DMS114 treated with DMSO at 0.1 percent for 48 hours (cell line): ENCODE measurements around the gene GCSAML.
A peak's percentile ranks its signal among the peaks of the same experiment; 100 is the strongest.
"Not testable (repeated sequence)": the region's sequence is repeated elsewhere in the genome, so short reads cannot be mapped to it uniquely, and the experiment has no call there.

Source experiments
- DNase-seq: peaks from one replicate; lab custom pipeline; 2025; ENCODE audit not compliant: unreplicated experiment; lab: John Stamatoyannopoulos, UW

The GCSAML gene

DNA sequence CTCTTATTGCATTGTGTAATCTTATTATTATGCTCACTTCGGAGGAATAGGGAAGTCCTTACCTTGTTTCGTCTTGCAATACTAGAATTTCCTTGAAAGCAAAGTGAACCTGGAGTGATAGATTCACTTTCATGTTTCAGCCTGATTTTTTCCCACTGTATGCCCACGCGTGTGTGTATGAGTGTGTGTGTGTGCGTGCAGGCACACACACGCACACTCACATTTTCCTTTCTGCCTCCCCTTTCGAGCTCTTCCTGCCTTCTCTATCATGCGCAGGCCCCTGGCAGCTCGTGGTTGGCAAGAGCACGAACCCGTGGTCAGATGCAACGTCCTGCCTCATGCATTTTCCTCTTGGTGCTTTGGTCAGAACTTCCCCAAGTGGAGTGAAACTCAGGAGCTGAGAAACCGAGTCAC, at the start of gene GCSAML:
TSS of gene GCSAML (plus strand) at position 366 of the 414 bp plus-strand sequence. CDS start 58 bp downstream, outside the sequence.
- DNase-seq, result no peak

- DNase-seq, result no peak
These were observed 48.1 kb upstream of the GCSAML start for GRCh38 chr1:247500865-247501264.

DNA sequence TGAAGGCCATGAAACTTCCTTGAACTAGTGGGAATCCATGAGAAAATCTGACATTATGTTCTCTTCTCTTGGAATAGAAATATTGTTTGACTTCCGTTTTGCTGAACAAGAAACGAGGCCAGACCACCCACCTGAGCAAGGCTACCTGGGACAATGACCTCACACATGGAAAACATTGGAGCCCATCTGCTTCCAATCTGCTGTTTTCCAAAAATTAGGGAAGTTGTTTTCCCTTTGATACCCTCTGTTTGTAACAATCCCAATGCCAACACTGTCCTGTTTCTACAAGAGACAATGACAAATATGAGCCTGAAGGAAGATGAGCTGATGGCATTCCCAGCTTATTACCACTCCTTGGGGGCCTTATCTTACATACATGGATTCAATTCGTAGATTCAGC, 42.1 kb upstream of the GCSAML start:
- no peak for DNase-seq

GRCh38 chr1:247517795-247518612, 30.9 kb upstream of the GCSAML start:
- no peak for DNase-seq

DNA sequence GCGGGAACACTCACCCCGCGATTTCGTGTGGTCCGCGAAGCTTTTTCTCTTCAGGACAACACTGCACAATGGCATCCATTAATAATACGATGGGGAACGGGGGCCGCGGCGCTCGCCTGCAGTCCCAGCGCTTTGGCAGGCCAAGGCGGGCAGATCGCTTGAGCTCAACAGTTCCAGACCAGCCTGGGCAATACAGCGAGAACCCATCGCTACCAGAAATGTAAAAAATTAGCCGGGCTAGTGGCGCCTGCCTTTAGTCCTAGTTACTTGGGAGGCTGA, 30.4 kb upstream of the GCSAML start:
- no peak for DNase-seq

DNA sequence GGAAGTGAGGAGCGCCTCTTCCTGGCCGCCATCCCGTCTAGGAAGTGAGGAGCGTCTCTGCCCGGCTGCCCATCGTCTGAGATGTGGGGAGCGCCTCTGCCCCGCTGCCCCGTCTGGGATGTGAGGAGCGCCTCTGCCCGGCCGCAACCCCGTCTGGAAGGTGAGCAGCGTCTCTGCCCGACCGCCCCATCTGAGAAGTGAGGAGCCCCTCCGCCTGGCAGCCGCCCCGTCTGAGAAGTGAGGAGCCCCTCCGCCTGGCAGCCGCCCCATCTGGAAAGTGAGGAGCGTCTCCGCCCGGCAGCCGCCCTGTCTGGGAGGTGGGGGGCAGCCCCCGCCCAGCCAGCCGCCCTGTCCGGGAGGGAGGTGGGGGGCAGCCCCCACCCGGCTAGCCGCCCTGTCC, 27.0 kb upstream of the GCSAML start:
- DNase-seq, result not testable (repeated sequence)

DNA sequence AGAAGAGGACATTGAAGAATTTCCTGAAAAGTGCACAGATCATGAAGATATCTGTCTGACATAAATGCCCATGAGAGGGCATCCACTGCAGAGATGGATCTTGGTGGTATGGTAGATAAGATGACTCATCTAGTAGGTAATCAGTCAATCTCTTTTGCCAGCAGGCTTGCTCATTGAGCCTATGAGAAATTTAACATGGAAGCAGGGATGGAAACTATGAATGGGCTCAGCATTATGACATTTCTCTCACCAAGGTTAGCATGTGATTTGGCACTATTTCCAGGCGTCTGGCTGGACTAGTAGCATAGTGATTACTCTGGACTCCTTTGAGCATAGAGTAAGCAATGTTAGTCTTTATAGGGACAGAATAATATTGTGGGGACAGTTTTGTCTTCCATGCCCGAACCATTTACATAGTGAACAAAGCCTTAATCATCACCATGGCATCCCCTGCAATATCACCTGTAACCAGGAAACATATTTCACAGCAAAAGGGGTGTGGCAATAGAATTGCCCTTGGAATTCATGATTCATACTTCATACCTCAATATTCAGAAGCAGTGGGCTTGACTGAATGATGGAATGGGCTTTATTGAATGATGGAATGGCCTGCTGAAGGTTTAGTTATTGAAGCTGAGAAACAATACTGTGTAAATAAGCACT, 20.0 kb upstream of the GCSAML start:
- no peak for DNase-seq

GRCh38 chr1:247529771-247530355, 19.1 kb upstream of the GCSAML start:
- DNase-seq, result no peak

- peak; percentile 3 for DNase-seq
These were observed 18.1 kb upstream of the GCSAML start for GRCh38 chr1:247530785-247531184.

DNA sequence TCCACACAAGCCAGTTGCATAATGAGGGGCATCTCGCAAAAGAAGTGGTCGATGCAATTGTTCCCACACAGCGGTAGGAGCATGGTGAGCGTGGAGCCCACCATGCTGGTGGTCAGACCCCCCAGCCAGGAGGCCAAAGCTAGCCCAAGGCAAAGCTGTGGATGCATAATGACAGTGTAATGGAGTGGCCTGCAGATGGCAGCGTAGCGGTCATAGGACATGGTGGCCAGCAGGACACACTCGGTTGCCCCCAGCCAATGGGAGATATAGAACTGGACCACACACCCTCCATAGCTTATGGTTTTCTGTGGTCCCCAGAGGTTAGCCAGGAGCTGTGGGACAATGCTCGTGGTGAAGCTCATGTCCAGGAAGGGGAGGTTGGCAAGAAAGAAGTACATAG, 17.0 kb upstream of the GCSAML start:
- DNase-seq, result no peak

GRCh38 chr1:247535402-247535801, 13.5 kb upstream of the GCSAML start:
- no peak for DNase-seq

GRCh38 chr1:247536340-247536739, 12.6 kb upstream of the GCSAML start, which contains the start of gene OR2C3:
OR2C3 (minus strand) TSS chr1:247536440; CDS start chr1:247532511, 3,929 bp downstream.
- DNase-seq, result no peak

DNA sequence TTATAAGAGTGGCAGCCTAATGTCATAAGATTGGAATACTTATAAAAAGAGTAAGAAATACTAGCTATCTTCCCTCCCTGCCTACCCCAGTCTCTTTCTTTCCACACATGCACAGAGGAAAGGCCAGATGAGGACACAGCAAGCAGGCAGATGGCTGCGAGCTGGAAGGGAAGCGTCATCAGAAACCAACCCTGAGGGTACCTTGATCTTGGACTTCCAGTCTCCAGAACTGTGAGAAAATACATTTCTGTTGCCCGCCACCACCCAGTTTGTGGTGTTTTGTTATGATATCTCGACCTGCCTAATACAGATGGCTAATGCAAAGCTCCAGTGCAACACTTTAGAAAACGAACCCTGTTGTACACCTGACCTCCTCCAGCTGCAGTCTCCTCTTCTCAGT, 10.4 kb upstream of the GCSAML start:
- DNase-seq, result no peak

- no peak for DNase-seq
These were observed 9.7 kb upstream of the GCSAML start for GRCh38 chr1:247539215-247539614.

- no peak for DNase-seq
These were observed 8.4 kb upstream of the GCSAML start for GRCh38 chr1:247540581-247540980.

- no peak for DNase-seq
These were observed 6.1 kb upstream of the GCSAML start for GRCh38 chr1:247542811-247543210.

DNA sequence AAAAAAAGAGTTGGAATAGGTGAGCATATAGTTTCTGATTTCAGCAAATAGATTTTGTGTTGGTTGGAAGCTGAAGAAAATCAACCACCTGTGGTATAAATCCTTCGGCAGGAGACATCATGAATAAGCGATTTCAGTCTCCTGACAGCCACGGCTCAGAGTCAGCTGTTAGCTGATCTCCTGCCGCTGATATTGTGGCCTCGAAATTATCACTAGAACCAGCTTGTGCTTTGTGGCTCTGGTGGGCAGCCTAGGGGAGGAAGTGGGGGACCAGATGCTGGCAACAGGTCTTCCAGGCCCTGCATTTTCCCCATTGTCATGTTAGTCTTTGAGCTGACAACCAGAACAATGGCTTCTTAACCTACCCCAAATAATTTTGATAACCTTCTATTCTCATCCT, 842 bp upstream of the GCSAML start:
- DNase-seq, result no peak

GRCh38 chr1:247551721-247552120, 2.8 kb downstream of the GCSAML start:
- DNase-seq, result no peak

DNA sequence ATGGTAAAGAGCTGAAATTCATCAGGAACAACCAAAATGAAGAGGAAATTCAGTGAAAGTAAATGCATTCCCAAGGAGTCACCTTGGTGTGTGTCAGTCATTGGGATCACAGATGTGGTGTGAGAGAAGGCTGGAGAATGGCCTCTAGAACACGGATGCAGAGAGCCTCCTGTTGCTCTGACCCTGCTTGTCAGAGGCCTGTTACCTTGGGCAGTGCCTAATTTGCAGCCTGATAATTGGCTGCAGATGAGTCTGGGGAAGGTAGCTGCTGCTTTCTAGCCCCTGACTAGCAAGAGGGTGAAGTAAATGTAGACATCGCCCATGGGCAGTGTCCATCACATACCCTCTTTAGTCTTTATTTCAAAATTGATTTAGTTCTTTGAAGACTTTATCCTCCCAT, 3.3 kb downstream of the GCSAML start:
- DNase-seq, result no peak

- DNase-seq, result no peak
These were observed 9.2 kb downstream of the GCSAML start for GRCh38 chr1:247557926-247558674.

- DNase-seq, result no peak
These were observed 12.8 kb downstream of the GCSAML start for GRCh38 chr1:247561711-247562110.

DNA sequence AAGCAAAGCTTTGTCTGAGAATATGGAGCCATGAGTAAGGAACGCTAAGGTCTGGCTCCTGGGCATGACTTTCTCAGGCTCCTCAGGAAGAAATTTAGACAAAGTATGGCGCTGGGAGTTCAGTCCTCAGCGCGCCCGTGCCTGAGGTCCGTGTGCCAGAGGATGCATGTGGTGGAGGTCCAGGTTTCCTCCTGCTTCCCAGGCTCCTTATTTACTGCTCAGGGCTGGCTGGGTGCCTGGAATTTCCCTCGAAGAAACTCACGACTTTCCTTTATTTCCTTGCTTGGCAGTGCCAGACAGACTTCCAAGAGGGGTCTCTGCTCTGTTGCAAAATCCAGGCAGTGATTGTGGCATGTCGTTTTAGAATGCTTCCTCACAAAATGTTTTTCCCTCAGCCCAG, 13.3 kb downstream of the GCSAML start:
- no peak for DNase-seq
